PFSK-1 (cell line): ENCODE measurements around the gene USP5.

Source experiments
- FOXP2 ChIP-seq: optimal IDR thresholded peaks from 2 replicates; pipeline ENCODE3; 2011; ENCODE audit warnings: borderline replicate concordance, control low read depth, inconsistent platforms; ENCODE audit not compliant: insufficient read depth; ENCODE audit errors: extremely low read length, extremely low read depth
- POLR2AphosphoS5 ChIP-seq: IDR thresholded peaks from 2 replicates; pipeline ENCODE4 v1.6.1; 2012; ENCODE audit warnings: low read depth, mild to moderate bottlenecking, control low read depth, low read length, moderate library complexity
- SIN3A ChIP-seq: IDR thresholded peaks from 2 replicates; pipeline ENCODE4 v1.6.1; 2012; ENCODE audit warnings: mild to moderate bottlenecking, low read length, moderate library complexity, borderline replicate concordance; ENCODE audit not compliant: insufficient read depth
- TAF1 ChIP-seq: IDR thresholded peaks from 2 replicates; pipeline ENCODE4 v1.6.1; 2012; ENCODE audit warnings: low read length, control low read depth, borderline replicate concordance; ENCODE audit not compliant: insufficient read depth
- TF ChIP-seq, protein P1 (sequence below), 2 experiments: IDR thresholded peaks; 2 replicates each; pipeline versions ENCODE4 v1.6.1 to v1.8.0; 2011 to 2012; ENCODE audit warnings: low read depth in 2 of 2, low read length in 2 of 2, control low read depth in 1 of 2, inconsistent platforms in 1 of 2, mild to moderate bottlenecking in 1 of 2, moderate library complexity in 1 of 2; ENCODE audit not compliant: insufficient read depth in 1 of 2

DNA sequence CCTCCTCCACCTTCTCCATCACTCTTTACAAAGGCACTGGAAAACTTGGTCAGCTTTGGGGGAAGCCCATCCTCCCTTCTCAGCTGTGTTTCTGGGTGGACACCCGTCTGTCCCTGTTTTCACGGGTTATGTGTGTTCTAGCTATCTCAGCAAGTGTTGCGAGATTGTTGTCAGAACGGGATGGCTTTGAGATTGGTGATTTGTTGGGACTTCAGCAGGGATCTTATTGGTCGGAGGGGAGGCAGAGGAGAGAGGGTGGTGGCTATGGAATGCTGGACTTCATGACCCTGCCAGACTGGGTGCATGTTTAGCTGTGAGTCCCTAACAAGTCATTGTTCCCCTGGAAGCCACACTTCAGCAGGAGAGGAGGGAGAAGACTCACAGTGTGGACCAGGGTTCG lies 2.1 kb downstream of the USP5 start:
- TF ChIP-seq POLR2AphosphoS5: no peak
- no peak for TF ChIP-seq TAF1
- TF ChIP-seq, protein P1, sequence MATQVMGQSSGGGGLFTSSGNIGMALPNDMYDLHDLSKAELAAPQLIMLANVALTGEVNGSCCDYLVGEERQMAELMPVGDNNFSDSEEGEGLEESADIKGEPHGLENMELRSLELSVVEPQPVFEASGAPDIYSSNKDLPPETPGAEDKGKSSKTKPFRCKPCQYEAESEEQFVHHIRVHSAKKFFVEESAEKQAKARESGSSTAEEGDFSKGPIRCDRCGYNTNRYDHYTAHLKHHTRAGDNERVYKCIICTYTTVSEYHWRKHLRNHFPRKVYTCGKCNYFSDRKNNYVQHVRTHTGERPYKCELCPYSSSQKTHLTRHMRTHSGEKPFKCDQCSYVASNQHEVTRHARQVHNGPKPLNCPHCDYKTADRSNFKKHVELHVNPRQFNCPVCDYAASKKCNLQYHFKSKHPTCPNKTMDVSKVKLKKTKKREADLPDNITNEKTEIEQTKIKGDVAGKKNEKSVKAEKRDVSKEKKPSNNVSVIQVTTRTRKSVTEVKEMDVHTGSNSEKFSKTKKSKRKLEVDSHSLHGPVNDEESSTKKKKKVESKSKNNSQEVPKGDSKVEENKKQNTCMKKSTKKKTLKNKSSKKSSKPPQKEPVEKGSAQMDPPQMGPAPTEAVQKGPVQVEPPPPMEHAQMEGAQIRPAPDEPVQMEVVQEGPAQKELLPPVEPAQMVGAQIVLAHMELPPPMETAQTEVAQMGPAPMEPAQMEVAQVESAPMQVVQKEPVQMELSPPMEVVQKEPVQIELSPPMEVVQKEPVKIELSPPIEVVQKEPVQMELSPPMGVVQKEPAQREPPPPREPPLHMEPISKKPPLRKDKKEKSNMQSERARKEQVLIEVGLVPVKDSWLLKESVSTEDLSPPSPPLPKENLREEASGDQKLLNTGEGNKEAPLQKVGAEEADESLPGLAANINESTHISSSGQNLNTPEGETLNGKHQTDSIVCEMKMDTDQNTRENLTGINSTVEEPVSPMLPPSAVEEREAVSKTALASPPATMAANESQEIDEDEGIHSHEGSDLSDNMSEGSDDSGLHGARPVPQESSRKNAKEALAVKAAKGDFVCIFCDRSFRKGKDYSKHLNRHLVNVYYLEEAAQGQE (IDR thresholded peaks at IDR 0.05; ENCODE audit: insufficient read depth in 1 of 2, low read depth in 2 of 2, low read length in 2 of 2): no peak
- TF ChIP-seq SIN3A: no peak
- no peak for TF ChIP-seq FOXP2
